Pancreas (tissue), 10 donors: Measurements from ENCODE around the gene CACNA1C. TPM values are rescaled to one million over a fixed set of nuclear protein-coding genes. Genes with fewer than 3 reads are reported as not detected.

Experiments
- ATAC-seq, 4 donors: fragments of 200-7000 bp; cut with Tn5 transposase; one replicate each; pipeline versions ENCODE4 v1.8.0 to v1.9.1; 2020; ENCODE audit warnings: mild to moderate bottlenecking in 4 of 4, moderate library complexity in 4 of 4
- DNase-seq, 6 donors: peaks; one replicate each; pipeline ENCODE4 v3.0.0-alpha.2; 2020
- FAIRE-seq: peaks from 2 replicates; lab custom pipeline; 2012; peaks lifted over from hg19 to GRCh38; lab: Jason Lieb, UNC
- H3K27ac ChIP-seq, 4 donors: fragments of 200-600 bp; sonication (generic); 1 replicate in 3 of 4; 2 replicates in 1 of 4; pipeline versions ENCODE4 v1.5.0 to v1.8.0; 2020
- H3K27me3 ChIP-seq, 4 donors: fragments of 200-600 bp; one replicate each; pipeline ENCODE4 v1.8.0; 2021
- H3K36me3 ChIP-seq, 3 donors: fragments of 200-600 bp; sonication (generic) in 1 of 3; one replicate each; pipeline versions ENCODE4 v1.5.0 to v1.8.0; 2020 to 2021
- H3K4me1 ChIP-seq, 3 donors: fragments of 200-600 bp; one replicate each; pipeline ENCODE4 v1.8.0; 2021
- H3K4me3 ChIP-seq, 4 donors: fragments of 200-600 bp; sonication (generic) in 2 of 4; one replicate each; pipeline versions ENCODE4 v1.5.0 to v1.8.0; 2020 to 2021
- H3K9me3 ChIP-seq, 4 donors: fragments of 200-600 bp; one replicate each; pipeline ENCODE4 v1.8.0; 2021
- WGBS, 2 donors: extraction: QIAGEN DNeasy Blood & Tissue Kit; methylation state at CpG; one replicate each; pipeline ENCODE4 v1.1.7; 2013; 5-methylcytosine and 5-hydroxymethylcytosine counted together
- intact Hi-C, 3 donors: fragments of 100-400 bp; cut with DNase I; formaldehyde crosslinking; loops; one replicate each; pipeline versions ENCODE4 v1.11.1 to v1.14.2; 2022
- polyA plus RNA-seq, 2 donors: library from polyadenylated mRNA; stranded (reverse); fragments of 200-250 nt; gene quantifications; one replicate each; pipeline ENCODE4 v1.2.3, GENCODE V29; 2013
- total RNA-seq, 6 donors: library from RNA; stranded (reverse); fragmentation: NEBNext Ultra II Directional in 4 of 6; extraction: Animal tissue kit (Norgen Biotek cat#: 25700) in 4 of 6; gene quantifications; one replicate each; pipeline versions ENCODE4 v1.2.1 to v1.2.4, GENCODE V29; 2021 to 2023
- TF ChIP-seq, protein P1 (sequence below), 4 donors: fragments of 200-600 bp; sonication (generic) in 3 of 4; IDR thresholded peaks; one replicate each; pipeline versions ENCODE4 v1.5.0 to v1.8.0; 2021; ENCODE audit warnings: antibody characterized with exemption in 4 of 4
- donor health status: healthy with polysubstance abuse.
- donor health status: DM: no; HTN: no; CAD: no; lungs with moderate emphysema.
- donor health status: DM: no; HTN: no; CAD: no.
- donor health status: control.
- donor health status: control.
- donor health status: Bipolar disorder and iron deficiency.
- donor health status: DM: yes; HTN: yes; CAD: no.
- donor health status: DM: no; HTN: no; CAD: no.
- donor health status: DM: no; HTN: no; CAD: no.
- donor health status: DM: yes; HTN: yes; CAD: no.

CACNA1C gene
- total and polyA plus RNA-seq, 8 donors, result 1.2 to 3.8 (median 2.3) TPM

DNA sequence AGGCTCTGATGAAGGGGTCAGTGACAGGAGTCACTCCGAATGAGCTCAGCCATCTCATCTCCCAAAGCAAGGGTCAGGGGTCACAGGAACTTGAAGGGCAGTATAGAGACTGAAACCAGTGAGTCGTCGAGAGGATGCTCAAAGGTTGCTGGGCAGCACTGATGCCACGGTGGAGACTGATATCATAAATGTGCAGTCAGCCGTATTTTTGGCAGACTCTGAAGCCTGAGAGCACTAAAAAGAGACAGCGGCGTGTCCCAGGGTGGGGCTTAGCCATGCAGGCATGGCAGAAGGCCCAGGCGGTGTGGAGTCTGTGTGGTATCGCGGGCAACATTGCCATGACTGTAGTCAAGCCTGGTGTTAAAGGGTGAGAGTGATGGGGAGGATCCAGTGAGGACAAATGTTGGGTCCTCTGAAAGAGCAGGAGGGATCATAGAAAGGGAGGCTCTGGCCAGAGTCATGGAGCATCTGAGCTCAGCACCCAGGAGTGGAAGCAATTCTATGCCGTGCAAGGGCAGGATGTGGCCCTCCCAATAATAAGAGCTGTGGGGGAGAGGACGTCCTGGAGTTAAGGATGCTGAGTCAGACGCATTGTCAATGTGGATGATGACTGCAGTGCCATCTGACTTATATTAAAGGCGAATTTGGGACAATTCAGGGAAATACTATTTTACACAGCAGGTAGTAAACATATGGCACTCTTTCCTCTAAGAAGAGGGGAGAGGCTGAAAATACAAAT lies 500.8 kb downstream of the CACNA1C start:
- Histone ChIP-seq H3K36me3 (no peaks in the 10 kb centered on the region), H3K27ac (no peak overlapping the region), H3K4me3 (no peak overlapping the region), H3K9me3 (no peaks in the 10 kb centered on the region), H3K27me3 (no peaks in the 10 kb centered on the region), H3K4me1 (no peaks in the 10 kb centered on the region)
- ATAC-seq (peak in 1 of 4 donors; percentile 12), DNase-seq (no peak), FAIRE-seq (no peak)
- TF ChIP-seq, protein P1, sequence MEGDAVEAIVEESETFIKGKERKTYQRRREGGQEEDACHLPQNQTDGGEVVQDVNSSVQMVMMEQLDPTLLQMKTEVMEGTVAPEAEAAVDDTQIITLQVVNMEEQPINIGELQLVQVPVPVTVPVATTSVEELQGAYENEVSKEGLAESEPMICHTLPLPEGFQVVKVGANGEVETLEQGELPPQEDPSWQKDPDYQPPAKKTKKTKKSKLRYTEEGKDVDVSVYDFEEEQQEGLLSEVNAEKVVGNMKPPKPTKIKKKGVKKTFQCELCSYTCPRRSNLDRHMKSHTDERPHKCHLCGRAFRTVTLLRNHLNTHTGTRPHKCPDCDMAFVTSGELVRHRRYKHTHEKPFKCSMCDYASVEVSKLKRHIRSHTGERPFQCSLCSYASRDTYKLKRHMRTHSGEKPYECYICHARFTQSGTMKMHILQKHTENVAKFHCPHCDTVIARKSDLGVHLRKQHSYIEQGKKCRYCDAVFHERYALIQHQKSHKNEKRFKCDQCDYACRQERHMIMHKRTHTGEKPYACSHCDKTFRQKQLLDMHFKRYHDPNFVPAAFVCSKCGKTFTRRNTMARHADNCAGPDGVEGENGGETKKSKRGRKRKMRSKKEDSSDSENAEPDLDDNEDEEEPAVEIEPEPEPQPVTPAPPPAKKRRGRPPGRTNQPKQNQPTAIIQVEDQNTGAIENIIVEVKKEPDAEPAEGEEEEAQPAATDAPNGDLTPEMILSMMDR (IDR thresholded peaks at IDR 0.05), result no peak
- 65 to 74% methylated on average over 14 of the region's 14 CpGs for WGBS, 2 donors
- intact Hi-C loops, result no loop called here

DNA sequence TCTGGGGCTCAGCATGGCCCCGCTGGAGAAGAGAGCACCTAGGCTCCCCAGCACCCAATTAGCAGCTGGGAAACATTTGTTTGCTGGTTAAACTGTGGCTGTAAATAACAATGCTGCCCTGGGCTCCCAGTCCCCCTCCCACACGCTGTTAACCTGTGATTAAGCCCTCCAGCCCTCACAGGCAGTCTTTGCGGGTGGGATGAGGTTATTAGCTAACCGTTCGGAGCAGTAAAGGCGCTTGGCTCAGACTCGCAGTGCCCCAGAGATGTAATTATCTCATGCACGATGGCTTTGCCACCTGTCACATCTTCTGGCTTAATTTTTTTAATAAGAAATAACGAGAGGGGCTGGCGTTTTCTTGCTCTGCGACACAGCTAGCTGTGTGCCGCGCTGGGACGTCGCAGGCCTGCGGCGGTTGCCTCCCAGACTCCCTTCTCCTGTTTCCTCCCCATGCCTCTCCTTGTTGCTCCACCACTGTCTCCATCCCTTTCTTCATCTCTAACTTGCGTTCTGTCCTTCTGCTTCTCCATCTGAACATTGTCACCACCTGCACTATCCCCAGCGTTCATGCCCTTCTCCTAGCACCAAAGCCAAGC lies 502.8 kb downstream of the CACNA1C start:
- Histone ChIP-seq H3K27me3 (no peaks in the 10 kb centered on the region), H3K36me3 (no peaks in the 10 kb centered on the region), H3K4me1 (no peaks in the 10 kb centered on the region), H3K27ac (no peak overlapping the region), H3K4me3 (no peak overlapping the region), H3K9me3 (no peaks in the 10 kb centered on the region)
- DNase-seq (no peak), FAIRE-seq (no peak), ATAC-seq (no peak)
- intact Hi-C loops, result no loop called here
- TF ChIP-seq, protein P1 (IDR thresholded peaks at IDR 0.05), result no peak
- 47 to 53% methylated on average over 19 of the region's 19 CpGs for WGBS, 2 donors

DNA sequence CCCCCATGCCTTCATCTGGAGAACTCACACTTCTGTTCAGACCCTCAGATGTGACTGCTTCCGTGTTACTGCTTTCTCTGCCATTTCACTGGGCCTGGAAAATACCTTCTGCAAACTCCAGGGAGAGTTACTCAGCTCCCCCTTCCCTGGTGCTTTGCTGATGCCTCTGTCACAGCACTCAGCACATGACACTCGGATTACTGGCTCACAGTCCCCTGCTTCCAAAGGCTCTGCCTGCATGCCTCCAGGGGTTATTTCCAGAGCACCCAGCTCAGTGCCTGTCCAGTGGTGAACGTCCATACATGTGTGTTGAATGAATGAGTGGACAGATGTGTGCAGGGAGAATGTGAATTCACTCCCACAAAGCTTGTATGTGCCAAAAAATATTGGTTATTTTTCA lies 504.8 kb downstream of the CACNA1C start:
- DNase-seq, result no peak
- no peaks in the 10 kb centered on the region for H3K4me1 ChIP-seq
- TF ChIP-seq, protein P1 (IDR thresholded peaks at IDR 0.05), result no peak
- no peaks in the 10 kb centered on the region for H3K36me3 ChIP-seq
- H3K9me3 ChIP-seq, result no peaks in the 10 kb centered on the region
- no peak for FAIRE-seq
- WGBS, 2 donors, result 38 to 48% methylated on average over 3 of the region's 3 CpGs
- no peaks in the 10 kb centered on the region for H3K27me3 ChIP-seq
- ATAC-seq, result no peak
- no peak overlapping the region for H3K4me3 ChIP-seq
- H3K27ac ChIP-seq, result no peak overlapping the region
- intact Hi-C loops, result no loop called here

DNA sequence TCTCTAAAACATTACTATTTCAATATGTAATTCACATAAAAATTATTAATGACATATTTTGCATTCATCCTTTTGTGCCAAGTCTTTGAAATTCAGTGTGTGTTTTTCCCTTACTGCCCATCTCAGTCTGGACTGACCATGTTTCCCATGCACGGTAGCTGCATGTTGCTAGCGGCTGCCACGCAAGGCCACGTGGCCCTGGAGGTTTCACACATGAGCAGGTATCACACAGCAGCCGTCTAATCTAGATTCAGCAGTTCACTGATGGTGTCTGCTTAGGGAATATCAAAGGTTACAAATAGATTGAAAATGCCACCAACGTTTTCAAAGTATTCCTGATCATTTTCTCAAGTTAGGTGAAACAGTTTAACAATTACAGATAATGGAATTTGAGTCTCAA lies 507.1 kb downstream of the CACNA1C start:
- intact Hi-C loops, result no loop called here
- no peak for ATAC-seq
- WGBS, 2 donors, result 59 to 67% methylated on average over 6 of the region's 6 CpGs

More for the DNA sequence above, 507.1 kb downstream of the CACNA1C start:
- no peaks in the 10 kb centered on the region for H3K27me3 ChIP-seq
- FAIRE-seq, result no peak
- no peaks in the 10 kb centered on the region for H3K9me3 ChIP-seq
- TF ChIP-seq, protein P1 (IDR thresholded peaks at IDR 0.05), result no peak
- no peak for DNase-seq
- H3K36me3 ChIP-seq, result no peaks in the 10 kb centered on the region
- no peaks in the 10 kb centered on the region for H3K4me1 ChIP-seq
- no peak overlapping the region for H3K27ac ChIP-seq
- H3K4me3 ChIP-seq, result no peak overlapping the region
